CD1c-positive myeloid dendritic cell (primary cell): ENCODE measurements around the gene STC2.
A peak's percentile ranks its signal among the peaks of the same experiment; 100 is the strongest.
"Not testable (repeated sequence)": the region's sequence is repeated elsewhere in the genome, so short reads cannot be mapped to it uniquely, and the experiment has no call there.

Experiments
- DNase-seq: peaks from one replicate; pipeline ENCODE4 v3.0.0-alpha.2; 2016; ENCODE audit errors: extremely low spot score

STC2 gene

GRCh38 chr5:173296737-173297676, 31.2 kb downstream of the STC2 start:
- no peak for DNase-seq

DNA sequence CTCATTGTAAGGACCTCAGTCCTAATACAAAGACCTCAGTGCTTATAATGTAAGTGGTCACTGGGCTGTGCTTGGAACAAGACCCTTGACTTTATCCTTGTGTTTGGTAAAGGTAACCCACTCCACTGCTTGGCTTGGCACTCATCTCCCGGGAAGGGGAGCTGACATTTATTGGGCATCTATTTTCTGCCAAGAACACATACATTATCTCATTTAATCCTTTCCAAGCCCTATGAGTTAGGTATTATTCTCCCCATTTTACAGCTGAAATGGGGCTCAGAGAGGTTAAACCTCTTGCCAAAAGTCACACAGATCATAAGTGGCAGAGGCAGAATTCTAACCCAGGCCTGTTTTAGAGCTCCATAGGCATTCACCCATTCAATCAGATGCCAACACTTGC, 32.4 kb downstream of the STC2 start:
- no peak for DNase-seq

DNA sequence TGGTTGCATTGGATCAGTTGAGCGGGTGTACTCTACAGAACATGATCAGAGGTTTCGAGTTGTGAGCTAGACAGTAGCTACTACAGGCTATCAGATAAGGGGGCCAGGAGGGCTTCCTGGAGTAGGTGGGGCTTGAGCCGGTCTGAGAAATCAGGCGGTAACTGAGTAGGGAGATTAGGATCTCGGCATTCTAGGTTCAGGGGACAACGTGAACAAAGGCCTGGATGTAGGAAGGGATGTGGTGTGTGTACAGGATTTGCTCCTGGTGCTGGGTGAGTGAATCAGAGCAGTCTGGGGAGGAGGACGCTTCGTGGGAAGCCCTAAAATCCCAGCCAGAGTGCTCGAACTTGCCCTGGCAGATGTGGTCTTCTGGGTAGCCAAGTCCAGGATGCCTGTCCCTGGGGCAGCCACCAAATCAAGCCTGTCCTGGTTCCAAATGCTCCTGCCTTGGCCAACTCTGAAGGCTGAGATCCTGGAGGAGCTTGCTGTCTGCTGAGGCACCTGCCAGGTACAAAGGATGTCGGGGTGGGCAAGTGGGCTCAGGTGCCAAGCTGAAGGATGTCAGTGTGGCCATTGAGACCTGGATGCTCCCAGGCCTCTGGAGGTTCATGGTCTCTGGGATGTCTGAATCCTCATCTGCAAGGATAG, 33.4 kb downstream of the STC2 start:
- DNase-seq: no peak

DNA sequence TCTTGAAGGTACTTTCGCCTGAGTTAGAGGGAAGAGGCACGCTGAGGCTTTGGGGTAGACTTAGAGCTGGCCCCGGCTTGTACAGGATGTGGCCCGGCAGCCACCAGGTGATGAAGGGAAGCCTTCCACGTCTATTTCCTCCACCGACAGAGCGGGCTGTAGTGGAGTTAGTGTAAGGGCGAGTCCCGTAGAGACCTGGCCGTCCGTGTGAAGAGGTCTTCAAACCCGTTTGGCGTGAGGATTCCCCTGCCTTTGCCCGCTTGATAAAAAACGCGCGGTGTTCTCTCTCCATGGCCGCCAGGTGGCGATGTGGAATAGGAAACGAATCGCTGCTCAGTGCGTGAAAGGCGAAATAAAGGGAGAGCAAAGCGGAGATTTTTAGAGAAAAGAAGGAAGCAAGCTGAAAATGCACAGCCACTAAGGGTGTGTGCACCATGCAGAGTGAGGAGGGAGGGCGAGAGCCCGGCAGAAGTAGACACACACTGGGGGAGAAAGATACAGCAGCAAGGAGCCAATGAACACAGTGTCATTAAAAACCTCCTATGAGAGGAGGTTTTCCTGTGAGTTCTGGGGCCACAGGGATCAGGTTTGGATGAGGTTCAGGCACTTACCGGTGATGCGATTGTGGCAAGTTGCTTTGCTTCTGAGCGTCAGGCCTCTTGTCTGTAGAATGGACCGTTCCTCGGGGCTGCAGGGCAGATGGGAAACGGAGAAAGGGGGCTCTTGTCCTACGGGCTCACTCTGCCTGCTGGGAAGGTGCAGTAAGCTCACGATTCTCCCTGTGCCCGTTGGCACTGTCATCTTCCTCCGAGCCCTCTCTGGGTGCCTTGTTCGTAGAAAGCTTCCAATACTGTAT, 34.2 kb downstream of the STC2 start:
- peak; percentile 74 for DNase-seq

GRCh38 chr5:173291722-173292658, 36.2 kb downstream of the STC2 start:
- DNase-seq: no peak

DNA sequence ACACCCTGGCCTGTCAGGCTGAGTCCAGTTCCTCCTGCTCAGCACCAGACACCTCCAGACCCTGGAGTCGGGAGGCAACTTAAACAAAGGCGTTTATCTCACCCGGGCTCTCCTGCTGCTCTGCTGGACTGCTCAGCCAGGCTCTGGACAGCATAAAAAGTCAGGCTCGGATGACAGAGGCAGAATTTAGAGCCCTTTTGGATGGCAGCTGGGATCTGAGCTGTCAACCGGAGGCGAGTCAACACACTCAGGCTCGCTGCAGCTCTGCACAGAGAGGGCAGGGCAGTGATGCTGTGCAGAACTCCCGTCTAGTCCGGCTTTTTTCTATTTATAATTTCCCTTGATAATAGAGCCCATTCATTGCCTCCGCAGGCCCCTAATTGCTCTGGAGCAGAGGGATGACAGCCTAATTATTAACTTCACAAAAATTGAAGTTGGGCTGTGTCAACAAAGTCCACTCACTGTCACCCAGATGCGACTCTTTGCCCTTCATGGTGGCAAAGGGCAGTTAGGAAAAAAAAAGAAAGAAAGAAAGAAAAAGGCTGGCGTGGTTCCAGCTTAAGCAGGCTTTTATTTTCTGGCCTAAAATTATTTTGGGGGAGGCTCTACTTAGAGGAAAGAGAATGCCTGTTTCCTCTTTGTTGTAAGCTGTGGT, 37.6 kb downstream of the STC2 start:
- no peak for DNase-seq

DNA sequence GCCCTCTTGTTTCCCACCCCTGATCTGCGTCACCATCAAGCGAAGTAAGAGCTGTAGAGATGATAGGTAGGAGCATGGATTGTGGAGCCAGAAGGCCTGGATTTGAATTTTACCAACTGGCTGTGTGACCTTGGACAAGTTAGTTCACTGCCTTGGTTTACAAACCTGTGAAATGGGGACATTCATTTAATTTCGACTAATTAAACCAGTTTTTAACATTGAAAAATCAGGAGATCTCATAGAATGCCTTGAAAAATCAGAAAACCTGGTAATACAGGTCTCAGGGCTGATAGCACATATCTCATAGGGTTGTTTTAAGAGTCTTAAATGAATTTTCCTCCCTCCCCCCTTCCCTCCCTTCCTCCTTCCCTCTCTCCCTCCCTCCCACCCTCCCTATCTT, 38.8 kb downstream of the STC2 start:
- no peak for DNase-seq

DNA sequence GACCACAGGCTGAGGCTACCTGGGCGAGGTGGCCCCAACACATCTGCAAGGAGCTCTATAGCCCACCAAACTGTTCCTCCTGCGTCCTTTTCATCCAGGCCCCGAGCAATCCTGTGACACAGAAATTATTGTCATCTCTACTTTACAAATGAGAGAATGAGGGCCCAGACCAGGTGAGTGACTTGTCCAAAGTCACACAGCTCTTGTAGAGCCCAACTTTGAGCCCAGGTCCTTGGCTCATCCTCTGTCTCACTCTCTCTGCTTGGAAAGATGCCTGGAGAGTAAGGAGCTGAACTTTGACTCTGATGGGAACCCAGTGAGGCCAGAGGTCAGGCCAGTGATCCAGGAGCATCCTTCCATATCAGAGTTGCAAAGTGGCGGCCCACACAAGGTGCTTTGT, 39.6 kb downstream of the STC2 start:
- no peak for DNase-seq

DNA sequence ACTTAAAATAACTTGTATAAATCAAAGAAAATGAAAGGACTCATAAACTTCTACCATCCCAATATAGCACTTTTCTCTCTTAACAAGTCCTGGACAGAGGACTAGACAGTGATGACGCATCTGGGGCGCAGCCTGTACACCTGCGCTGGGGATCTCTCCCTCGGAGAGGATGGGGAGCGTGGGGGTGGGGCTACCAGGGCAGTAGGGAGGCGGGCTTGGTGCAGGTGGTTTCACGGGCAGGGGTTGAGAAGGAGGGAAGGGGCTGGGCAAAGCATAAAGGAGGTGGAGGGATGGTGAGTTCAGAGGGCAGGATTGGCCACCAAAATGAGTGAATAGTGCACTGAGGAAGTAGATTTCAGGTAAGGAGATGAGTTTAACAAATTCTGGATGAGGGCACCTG, 41.1 kb downstream of the STC2 start:
- DNase-seq: no peak

- not testable (repeated sequence) for DNase-seq
These were observed 43.8 kb downstream of the STC2 start for GRCh38 chr5:173284343-173284958.

DNA sequence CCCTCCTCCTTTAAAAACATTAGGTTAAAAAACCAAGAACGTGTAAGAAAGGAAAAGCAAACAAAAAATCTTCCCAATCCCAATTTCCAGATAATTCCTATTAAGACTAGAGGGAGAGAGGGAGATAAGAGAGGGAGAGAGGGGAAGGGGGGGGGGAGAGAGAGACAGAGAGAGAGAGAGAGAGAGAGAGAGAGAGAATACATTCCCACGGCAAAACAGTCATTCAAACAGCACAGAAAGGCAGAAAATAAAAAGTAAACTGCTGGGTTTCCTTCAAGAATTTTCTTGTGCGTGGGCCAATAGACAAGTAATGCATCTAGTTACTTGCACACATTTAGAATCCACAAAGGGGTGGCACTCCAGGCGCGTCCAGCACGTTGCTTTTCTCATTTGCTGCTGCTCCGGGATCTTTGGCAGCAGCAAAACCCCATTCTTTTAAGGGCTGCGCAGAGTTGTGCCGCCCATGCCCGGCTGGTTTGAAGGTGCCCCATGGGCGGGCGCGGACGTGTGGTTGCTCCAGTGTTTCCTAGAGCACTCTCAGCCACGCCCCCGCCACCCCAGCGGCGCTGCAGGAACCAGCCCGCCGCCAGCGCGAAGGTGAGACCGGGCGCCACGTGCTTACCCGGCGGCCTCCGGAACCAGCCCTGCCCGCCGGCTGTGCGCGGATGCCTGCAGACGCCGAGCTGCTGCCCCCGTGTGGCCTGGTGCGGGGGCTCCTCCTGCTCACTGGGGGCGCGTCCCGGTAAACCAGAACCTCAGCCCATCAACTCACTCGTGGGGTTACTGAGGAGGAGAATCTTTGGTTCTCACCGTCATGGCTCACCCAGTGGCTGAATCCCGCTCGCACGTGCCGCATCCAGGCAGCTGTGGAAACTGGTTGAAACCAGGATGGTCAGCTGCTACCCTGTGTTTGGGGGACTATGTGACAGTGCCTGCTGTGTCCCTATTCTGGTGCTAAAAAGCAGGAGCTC, 44.6 kb downstream of the STC2 start:
- DNase-seq: peak; percentile 60

- DNase-seq: no peak
These were observed 45.3 kb downstream of the STC2 start for GRCh38 chr5:173282916-173283315.

DNA sequence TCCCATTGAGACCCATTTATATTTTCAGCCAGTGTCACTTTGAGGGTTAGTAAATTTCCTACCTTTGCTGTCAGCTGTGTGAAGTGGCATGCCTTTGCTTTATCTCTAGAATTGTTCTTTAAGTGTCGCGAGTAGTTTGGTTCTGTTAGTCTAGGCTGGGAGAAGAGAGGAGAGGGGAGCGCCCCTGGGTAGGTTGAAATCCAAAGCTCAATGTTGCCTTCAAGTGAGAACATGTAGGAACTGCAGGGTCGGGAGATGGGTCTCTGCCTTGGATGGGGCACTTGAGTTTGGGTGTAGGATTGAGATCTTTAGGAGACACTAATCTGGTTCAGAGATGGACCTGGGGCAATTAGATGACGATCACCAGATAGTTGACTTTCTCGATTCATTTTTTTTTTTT, 46.3 kb downstream of the STC2 start:
- DNase-seq: no peak

- DNase-seq: no peak
These were observed 49.0 kb downstream of the STC2 start for GRCh38 chr5:173279166-173279565.

DNA sequence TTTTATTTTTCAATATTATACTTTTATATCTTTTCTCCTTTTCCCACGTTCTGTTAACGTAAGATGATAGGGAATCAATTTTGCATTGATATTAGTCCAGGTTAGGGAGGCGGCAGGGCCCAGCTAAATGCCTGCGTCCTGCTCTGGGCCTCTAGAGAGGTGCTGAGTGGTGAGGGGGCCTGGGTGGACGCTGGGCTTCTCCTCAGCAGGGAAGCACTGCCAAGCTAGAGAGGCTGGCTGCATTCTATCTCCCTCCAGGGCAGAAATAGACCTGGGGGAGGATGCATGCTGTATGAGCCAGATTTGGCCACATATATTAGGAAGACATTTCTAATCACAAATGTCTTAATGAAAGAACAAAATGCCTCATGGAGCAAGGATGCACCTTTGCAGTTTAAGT, 49.6 kb downstream of the STC2 start:
- DNase-seq: no peak

- DNase-seq: no peak
These were observed 50.0 kb downstream of the STC2 start for GRCh38 chr5:173278172-173278571.

GRCh38 chr5:173274771-173275170, 53.4 kb downstream of the STC2 start:
- no peak for DNase-seq

GRCh38 chr5:173271419-173271818, 56.8 kb downstream of the STC2 start:
- DNase-seq: peak; percentile 34
